ENCODE data around the gene DNASE1.

DNASE1 gene

GRCh38 chr16:3645504-3646347 lies 8.8 kb upstream of the DNASE1 start:
- no peak overlapping the region for H3K4me3 ChIP-seq (ENCODE audit: low read depth, low read length)
- peak; percentile 87 for DNase-seq (ENCODE audit: low read depth)
- in situ Hi-C loops (cut with HindIII; ENCODE audit: low sequenced_read_pairs) = no loop called here
- TF ChIP-seq, protein P1, sequence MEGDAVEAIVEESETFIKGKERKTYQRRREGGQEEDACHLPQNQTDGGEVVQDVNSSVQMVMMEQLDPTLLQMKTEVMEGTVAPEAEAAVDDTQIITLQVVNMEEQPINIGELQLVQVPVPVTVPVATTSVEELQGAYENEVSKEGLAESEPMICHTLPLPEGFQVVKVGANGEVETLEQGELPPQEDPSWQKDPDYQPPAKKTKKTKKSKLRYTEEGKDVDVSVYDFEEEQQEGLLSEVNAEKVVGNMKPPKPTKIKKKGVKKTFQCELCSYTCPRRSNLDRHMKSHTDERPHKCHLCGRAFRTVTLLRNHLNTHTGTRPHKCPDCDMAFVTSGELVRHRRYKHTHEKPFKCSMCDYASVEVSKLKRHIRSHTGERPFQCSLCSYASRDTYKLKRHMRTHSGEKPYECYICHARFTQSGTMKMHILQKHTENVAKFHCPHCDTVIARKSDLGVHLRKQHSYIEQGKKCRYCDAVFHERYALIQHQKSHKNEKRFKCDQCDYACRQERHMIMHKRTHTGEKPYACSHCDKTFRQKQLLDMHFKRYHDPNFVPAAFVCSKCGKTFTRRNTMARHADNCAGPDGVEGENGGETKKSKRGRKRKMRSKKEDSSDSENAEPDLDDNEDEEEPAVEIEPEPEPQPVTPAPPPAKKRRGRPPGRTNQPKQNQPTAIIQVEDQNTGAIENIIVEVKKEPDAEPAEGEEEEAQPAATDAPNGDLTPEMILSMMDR (IDR thresholded peaks at IDR 0.05; ENCODE audit: low read depth, low read length, missing control alignments) = no peak

GRCh38 chr16:3646348-3646920 lies 8.1 kb upstream of the DNASE1 start:
- no peak overlapping the region for H3K4me3 ChIP-seq (ENCODE audit: low read depth, low read length)
- in situ Hi-C loops (cut with HindIII; ENCODE audit: low sequenced_read_pairs) = no loop called here
- TF ChIP-seq, protein P1 (IDR thresholded peaks at IDR 0.05; ENCODE audit: low read depth, low read length, missing control alignments) = no peak
- peak; percentile 15 for DNase-seq (ENCODE audit: low read depth)

DNA sequence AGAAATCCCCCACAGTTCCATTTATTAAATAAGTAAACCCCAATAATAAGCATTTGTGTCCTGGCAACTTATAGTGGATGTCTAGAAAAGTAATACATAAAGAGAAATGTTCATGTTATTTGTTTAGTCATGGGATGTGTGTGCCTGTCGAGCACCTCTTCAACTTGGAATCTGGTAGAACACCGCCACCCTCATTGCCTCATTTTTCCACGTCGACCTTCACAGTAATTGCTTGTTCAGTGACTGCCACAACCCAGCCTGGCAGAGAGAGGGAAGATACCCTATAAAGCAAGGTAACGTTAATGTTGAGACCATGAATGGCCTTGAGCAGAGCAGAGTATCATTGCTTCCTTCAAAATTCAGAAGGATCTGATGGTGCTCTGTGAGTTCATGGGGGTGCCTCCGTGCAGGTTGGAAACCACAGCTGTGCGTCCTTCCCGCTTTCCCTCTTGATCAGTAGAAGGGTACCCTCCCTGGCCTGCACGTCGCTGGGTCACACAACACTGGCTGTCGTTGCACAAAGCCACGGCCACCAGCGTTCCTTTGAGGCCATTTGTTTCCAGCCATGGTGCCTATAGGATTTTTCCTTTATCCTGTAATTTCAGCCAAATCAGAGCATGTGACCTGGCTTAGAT lies 3.7 kb upstream of the DNASE1 start:
- in situ Hi-C loops (cut with HindIII; ENCODE audit: low sequenced_read_pairs) = no loop called here
- H3K4me3 ChIP-seq (ENCODE audit: low read depth, low read length) = no peak overlapping the region
- TF ChIP-seq, protein P1 (IDR thresholded peaks at IDR 0.05; ENCODE audit: low read depth, low read length, missing control alignments) = no peak
- no peak for DNase-seq (ENCODE audit: low read depth)

- H3K4me3 ChIP-seq (ENCODE audit: low read depth, low read length) = no peak overlapping the region
- in situ Hi-C loops (cut with HindIII; ENCODE audit: low sequenced_read_pairs) = no loop called here
- TF ChIP-seq, protein P1 (IDR thresholded peaks at IDR 0.05; ENCODE audit: low read depth, low read length, missing control alignments) = no peak
- no peak for DNase-seq (ENCODE audit: low read depth)
Measured at GRCh38 chr16:3651461-3652372, 2.8 kb upstream of the DNASE1 start.

DNA sequence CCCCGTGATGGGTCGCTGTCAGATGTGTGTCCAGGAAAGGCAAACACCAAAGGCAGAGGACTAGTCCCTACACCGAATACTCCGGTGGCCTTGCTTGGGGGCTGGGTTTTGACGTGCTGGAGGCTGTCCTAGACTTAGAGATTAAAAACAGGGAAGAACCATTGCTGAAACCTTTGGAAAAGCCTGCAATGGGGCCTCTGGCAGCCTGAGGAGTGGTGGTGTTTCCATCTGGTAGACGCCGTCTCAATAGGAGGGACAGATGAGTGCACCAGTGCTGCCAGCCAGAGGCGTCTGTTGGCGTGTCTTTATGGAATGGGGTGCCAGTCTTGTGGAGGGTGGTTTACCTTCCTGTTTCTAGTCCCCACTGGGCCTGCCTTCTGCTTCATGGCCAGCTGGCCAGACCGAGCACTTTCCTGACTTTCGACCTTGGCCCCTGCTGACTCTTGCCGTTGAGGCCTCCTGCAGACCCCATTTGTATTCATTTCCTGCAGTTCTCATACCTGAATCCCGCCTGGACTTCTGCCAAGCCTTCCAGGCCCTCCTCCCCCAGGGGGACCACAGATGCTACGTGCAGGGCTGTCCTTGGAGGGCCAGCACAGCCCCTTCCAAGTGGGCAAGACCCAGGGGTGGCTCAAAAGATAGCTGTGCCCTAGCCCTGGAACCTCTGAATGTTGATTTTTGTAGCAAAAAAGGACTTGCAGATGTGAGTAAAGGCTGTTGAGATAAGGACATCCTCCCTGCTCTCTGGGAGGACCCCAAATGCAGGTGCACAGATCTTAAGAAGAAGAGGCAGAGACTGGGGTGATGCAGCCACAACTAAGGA lies 1.9 kb upstream of the DNASE1 start:
- no peak for DNase-seq (ENCODE audit: low read depth)
- in situ Hi-C loops (cut with HindIII; ENCODE audit: low sequenced_read_pairs) = no loop called here
- no peak overlapping the region for H3K4me3 ChIP-seq (ENCODE audit: low read depth, low read length)
- TF ChIP-seq, protein P1 (IDR thresholded peaks at IDR 0.05; ENCODE audit: low read depth, low read length, missing control alignments) = no peak
